ENCODE results near the gene AGMO. TPM values are rescaled to one million over a fixed set of nuclear protein-coding genes. Genes with fewer than 3 reads are reported as not detected.
A peak's percentile ranks its signal among the peaks of the same experiment; 100 is the strongest.

AGMO gene
- total RNA-seq, 1 donor, result 0.18 TPM

DNA sequence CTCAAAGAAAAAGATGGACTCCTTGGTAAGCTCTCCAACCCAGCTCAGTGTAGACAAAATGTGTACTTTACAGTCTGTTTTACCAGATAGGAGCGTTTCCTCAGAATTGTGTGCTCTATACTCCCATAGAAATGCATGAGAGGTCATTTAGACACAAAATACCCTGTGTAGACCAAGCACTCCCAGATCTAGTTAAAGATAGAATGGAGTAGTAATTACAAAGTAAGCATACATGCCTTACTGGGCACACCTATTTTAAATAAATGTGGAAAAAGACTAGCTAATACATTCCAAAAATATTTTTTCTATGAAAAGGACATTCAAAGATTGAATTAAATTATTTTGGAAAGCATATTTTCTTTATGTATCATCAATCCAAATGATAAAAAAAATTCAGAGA lies 387.3 kb downstream of the AGMO start:
- TF ChIP-seq, protein P1, sequence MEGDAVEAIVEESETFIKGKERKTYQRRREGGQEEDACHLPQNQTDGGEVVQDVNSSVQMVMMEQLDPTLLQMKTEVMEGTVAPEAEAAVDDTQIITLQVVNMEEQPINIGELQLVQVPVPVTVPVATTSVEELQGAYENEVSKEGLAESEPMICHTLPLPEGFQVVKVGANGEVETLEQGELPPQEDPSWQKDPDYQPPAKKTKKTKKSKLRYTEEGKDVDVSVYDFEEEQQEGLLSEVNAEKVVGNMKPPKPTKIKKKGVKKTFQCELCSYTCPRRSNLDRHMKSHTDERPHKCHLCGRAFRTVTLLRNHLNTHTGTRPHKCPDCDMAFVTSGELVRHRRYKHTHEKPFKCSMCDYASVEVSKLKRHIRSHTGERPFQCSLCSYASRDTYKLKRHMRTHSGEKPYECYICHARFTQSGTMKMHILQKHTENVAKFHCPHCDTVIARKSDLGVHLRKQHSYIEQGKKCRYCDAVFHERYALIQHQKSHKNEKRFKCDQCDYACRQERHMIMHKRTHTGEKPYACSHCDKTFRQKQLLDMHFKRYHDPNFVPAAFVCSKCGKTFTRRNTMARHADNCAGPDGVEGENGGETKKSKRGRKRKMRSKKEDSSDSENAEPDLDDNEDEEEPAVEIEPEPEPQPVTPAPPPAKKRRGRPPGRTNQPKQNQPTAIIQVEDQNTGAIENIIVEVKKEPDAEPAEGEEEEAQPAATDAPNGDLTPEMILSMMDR (IDR thresholded peaks at IDR 0.05; ENCODE audit: insufficient read depth, low read length), result no peak
- peak; percentile 5 for DNase-seq (ENCODE audit: low read depth)
- H3K4me3 ChIP-seq (ENCODE audit: low read depth, low read length), result no peak overlapping the region

DNA sequence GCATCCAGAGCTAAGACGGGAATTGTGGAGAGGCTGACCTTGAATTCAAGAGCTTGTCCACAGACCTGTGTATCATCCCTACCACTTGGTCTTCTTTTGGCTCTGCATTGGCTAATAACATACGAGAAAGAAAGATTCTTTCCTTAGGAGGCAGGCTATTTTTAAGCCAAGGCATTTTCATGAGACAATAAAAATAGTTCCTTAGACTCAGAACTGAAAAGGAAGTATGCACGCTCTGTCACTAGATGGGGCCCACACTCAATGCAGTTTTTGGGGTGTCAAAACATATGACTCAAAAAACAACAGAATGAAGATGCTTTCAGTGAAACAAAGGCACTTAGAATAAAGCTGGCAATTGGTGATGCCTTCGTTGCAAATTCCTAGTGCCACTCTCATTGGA lies 393.3 kb downstream of the AGMO start:
- no peak for DNase-seq (ENCODE audit: low read depth)
- no peak overlapping the region for H3K4me3 ChIP-seq (ENCODE audit: low read depth, low read length)

DNA sequence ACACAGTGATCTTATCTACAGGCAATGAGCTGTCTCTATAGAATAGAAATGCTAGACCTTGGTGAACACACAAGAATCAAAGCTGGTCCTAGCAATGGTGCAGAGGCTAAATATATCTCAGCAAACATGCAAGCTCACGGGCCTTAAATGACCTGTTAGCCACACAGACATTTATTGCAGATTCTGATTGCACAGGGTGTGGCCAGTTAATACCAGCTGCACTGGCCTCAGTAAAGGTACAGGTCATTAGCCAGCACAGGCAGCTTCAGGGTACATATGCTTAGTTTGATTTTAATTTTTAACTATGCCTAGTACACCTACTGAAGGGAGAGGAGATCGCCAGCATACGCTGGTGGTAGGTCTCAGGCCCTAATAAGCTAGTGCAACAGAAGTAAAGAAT lies 393.9 kb downstream of the AGMO start:
- TF ChIP-seq, protein P1 (IDR thresholded peaks at IDR 0.05; ENCODE audit: insufficient read depth, low read length), result no peak
- H3K4me3 ChIP-seq (ENCODE audit: low read depth, low read length), result no peak overlapping the region
- DNase-seq (ENCODE audit: low read depth), result no peak

More for the DNA sequence above, 393.3 kb downstream of the AGMO start:
- TF ChIP-seq, protein P1 (IDR thresholded peaks at IDR 0.05; ENCODE audit: insufficient read depth, low read length), result no peak

DNA sequence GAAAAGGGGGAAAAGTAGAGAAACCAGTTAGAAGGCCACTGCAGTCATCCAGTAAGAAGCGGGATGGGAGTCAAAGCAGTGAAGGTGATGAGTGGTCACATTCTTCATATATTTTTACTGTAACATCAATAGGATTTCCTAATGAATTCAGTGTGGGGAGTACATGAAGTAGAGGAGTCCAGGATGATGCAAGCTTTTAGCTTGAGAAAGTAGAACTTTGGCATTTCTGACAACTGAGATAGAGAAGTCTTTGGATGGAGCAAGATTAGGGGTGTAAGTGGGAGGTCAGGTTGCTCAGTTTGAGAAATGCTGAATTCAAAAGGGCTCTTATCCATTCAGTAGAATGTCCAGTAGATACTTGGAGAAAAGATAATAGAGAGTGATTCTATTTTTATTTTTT lies 395.2 kb downstream of the AGMO start:
- TF ChIP-seq, protein P1 (IDR thresholded peaks at IDR 0.05; ENCODE audit: insufficient read depth, low read length), result no peak
- H3K4me3 ChIP-seq (ENCODE audit: low read depth, low read length), result no peak overlapping the region
- DNase-seq (ENCODE audit: low read depth), result no peak

DNA sequence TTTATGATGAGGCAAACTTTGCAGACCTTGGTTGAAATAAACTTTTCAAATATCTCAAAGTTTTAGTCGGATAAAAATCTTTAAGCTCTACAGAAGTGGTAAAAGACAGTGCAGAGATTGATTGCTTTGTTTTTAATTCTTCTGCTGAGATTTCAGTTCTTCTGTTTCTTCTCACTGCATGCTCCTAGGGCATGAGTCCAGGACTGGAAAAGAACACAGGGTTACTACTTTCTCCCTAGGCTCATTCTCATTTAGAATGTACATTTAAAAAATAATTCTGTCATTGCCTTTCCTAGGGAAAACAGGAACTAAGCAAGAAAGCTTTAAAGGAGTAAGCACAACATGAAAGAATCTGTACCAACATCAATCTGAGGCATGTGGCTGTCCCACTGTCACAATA lies 402.6 kb downstream of the AGMO start:
- H3K4me3 ChIP-seq (ENCODE audit: low read depth, low read length), result no peak overlapping the region
- peak; percentile 14 for DNase-seq (ENCODE audit: low read depth)
- TF ChIP-seq, protein P1 (IDR thresholded peaks at IDR 0.05; ENCODE audit: insufficient read depth, low read length), result no peak

DNA sequence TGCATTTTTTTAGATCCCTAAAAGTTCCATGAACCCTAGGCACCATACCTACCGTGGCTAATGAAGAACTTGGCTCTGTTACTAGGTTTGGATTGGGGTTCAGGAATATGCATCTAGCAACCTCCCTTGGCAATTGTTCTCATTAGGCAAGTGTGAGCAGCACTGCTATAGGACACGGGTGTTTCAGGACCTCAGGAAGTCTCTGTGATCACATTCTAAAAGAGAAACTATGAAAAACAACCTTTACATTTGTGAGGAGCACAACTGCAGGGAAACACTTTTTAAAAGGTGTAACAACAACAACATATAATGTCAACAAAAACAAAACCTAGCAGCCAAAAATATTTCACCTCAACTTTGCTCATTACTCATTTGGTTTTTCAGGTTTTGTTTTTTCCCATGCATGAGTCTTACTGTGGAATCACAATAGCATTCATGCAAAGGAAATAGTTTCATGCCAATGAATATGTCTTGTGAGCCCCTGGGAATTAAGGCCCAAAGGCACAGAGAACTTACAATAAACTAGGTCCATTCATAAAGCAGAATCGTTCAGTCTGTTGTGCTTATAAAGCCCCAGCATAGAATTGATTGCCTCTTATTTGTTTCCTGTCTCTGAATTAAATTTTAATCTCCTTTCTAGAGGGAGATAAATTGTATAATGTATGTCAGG lies 403.5 kb downstream of the AGMO start:
- peak; percentile 35 for DNase-seq (ENCODE audit: low read depth)
- no peak overlapping the region for H3K4me3 ChIP-seq (ENCODE audit: low read depth, low read length)
- TF ChIP-seq, protein P1 (IDR thresholded peaks at IDR 0.05; ENCODE audit: insufficient read depth, low read length), result no peak

Other genes with a start within 250 kb of the AGMO start
- gene MEOX2, start 124.7 kb upstream of the AGMO start, total RNA-seq (ENCODE audit: low replicate concordance), result 2.6 and 13.0 TPM in 2 replicates

Data from fibroblast of the aortic adventitia (primary cell).